SK-N-SH treated with all-trans-retinoic acid at 6 μM for 48 hours (cell line): Measurements from ENCODE around the gene ATRN.

Source experiments
- ATAC-seq: fragments of 200-7000 bp; cut with Tn5 transposase; 3 replicates; pipeline ENCODE4 v1.9.1; 2020; ENCODE audit warnings: mild to moderate bottlenecking, moderate library complexity
- ARNTL ChIP-seq: fragments of 450-650 bp; formaldehyde crosslinking; IDR thresholded peaks from 2 replicates; pipeline ENCODE4 v1.5.0; 2020; ENCODE audit warnings: low read depth, mild to moderate bottlenecking, moderate library complexity, borderline replicate concordance
- BACH2 ChIP-seq: fragments of 250-450 bp; sonication (Bioruptor Pico); IDR thresholded peaks from 2 replicates; pipeline ENCODE4 v1.9.0; 2021; ENCODE audit warnings: mild to moderate bottlenecking, borderline replicate concordance
- CSDC2 ChIP-seq: fragments of 250-450 bp; sonication (Bioruptor Pico); IDR thresholded peaks from 2 replicates; pipeline ENCODE4 v1.5.0; 2020; ENCODE audit warnings: mild to moderate bottlenecking, moderate library complexity
- ESRRG ChIP-seq: fragments of 250-450 bp; sonication (Bioruptor Pico); IDR thresholded peaks from 2 replicates; pipeline ENCODE4 v1.6.1; 2021; ENCODE audit warnings: mild to moderate bottlenecking
- GLIS3 ChIP-seq: fragments of 250-450 bp; sonication (Bioruptor Pico); IDR thresholded peaks from 2 replicates; pipeline ENCODE4 v1.5.0; 2020; ENCODE audit warnings: mild to moderate bottlenecking, moderate library complexity
- ISL1 ChIP-seq: fragments of 250-450 bp; sonication (Bioruptor Pico); IDR thresholded peaks from 2 replicates; pipeline ENCODE4 v2.1.2; 2022; ENCODE audit warnings: mild to moderate bottlenecking, moderate library complexity
- OSR1 ChIP-seq: fragments of 250-450 bp; sonication (Bioruptor Pico); IDR thresholded peaks from 2 replicates; pipeline ENCODE4 v1.8.0; 2022; ENCODE audit warnings: moderate library complexity, mild to moderate bottlenecking, inconsistent platforms
- RARB ChIP-seq: fragments of 250-450 bp; sonication (Bioruptor Pico); IDR thresholded peaks from 2 replicates; pipeline ENCODE4 v1.8.0; 2021; ENCODE audit warnings: mild to moderate bottlenecking, moderate library complexity
- SNAI2 ChIP-seq: fragments of 250-450 bp; sonication (Bioruptor Pico); IDR thresholded peaks from 2 replicates; pipeline ENCODE4 v1.5.0; 2020; ENCODE audit warnings: mild to moderate bottlenecking, moderate library complexity
- TOX ChIP-seq: fragments of 250-450 bp; sonication (Bioruptor Pico); IDR thresholded peaks from 2 replicates; pipeline ENCODE4 v1.8.0; 2021; ENCODE audit warnings: mild to moderate bottlenecking, moderate library complexity, borderline replicate concordance
- ZC3H10 ChIP-seq: fragments of 250-450 bp; sonication (Bioruptor Pico); IDR thresholded peaks from 2 replicates; pipeline ENCODE4 v1.5.1; 2021; ENCODE audit warnings: mild to moderate bottlenecking, moderate library complexity
- ZFP3 ChIP-seq: fragments of 250-450 bp; sonication (Bioruptor Pico); IDR thresholded peaks from 2 replicates; pipeline ENCODE4 v1.5.0; 2020; ENCODE audit warnings: mild to moderate bottlenecking, moderate library complexity
- ZNF70 ChIP-seq: fragments of 450-650 bp; formaldehyde crosslinking; IDR thresholded peaks from 2 replicates; pipeline ENCODE4 v1.5.0; 2020; ENCODE audit warnings: mild to moderate bottlenecking, moderate library complexity
- TF ChIP-seq, protein P1 (sequence below): fragments of 250-450 bp; sonication (Bioruptor Pico); IDR thresholded peaks from 2 replicates; pipeline ENCODE4 v1.5.1; 2020; ENCODE audit warnings: low read depth, mild to moderate bottlenecking, moderate library complexity
- TF ChIP-seq, protein P2 (sequence below): fragments of 250-450 bp; sonication (Bioruptor Pico); IDR thresholded peaks from 2 replicates; pipeline ENCODE4 v1.8.0; 2021; ENCODE audit warnings: low read depth, mild to moderate bottlenecking, moderate library complexity, borderline replicate concordance
- TF ChIP-seq, protein P3 (sequence below): fragments of 250-450 bp; sonication (Bioruptor Pico); IDR thresholded peaks from 2 replicates; pipeline ENCODE4 v1.8.0; 2020; ENCODE audit warnings: mild to moderate bottlenecking, moderate library complexity, borderline replicate concordance
- TF ChIP-seq, protein P4 (sequence below): fragments of 250-450 bp; sonication (Bioruptor Pico); IDR thresholded peaks from 2 replicates; pipeline ENCODE4 v1.5.0; 2020; ENCODE audit warnings: mild to moderate bottlenecking, moderate library complexity
- TF ChIP-seq, protein P5 (sequence below): fragments of 250-450 bp; sonication (Bioruptor Pico); IDR thresholded peaks from 2 replicates; pipeline ENCODE4 v1.5.1; 2021; ENCODE audit warnings: mild to moderate bottlenecking, moderate library complexity

The ATRN gene

DNA sequence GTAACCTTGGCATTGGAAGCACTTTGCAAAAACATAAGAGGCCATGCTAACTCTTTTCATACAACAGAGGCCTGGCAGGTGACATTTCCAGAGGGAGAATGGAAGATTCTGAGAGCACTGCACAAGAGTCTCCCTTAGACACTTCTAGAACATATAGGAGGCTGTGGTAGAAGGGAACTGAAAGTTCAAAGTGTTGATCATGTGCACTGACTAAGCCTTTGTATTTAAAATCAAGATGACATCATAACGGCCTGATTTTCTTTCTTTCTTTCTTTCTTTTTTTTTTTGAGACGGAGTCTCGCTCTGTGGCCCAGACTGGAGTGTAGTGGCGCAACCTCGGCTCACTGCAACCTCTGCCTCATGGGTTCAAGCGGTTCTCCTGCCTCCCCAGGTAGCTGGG lies 36.6 kb upstream of the ATRN start:
- ATAC-seq = no peak
- TF ChIP-seq SNAI2 (CRISPR knock-in tag) = no peak
- TF ChIP-seq ZFP3 (CRISPR knock-in tag) = no peak
- no peak for TF ChIP-seq BACH2
- no peak for TF ChIP-seq ZNF70 (CRISPR knock-in tag)
- no peak for TF ChIP-seq CSDC2
- TF ChIP-seq, protein P1, sequence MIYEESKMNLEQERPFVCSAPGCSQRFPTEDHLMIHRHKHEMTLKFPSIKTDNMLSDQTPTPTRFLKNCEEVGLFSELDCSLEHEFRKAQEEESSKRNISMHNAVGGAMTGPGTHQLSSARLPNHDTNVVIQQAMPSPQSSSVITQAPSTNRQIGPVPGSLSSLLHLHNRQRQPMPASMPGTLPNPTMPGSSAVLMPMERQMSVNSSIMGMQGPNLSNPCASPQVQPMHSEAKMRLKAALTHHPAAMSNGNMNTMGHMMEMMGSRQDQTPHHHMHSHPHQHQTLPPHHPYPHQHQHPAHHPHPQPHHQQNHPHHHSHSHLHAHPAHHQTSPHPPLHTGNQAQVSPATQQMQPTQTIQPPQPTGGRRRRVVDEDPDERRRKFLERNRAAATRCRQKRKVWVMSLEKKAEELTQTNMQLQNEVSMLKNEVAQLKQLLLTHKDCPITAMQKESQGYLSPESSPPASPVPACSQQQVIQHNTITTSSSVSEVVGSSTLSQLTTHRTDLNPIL (CRISPR knock-in tag) = no peak
- no peak for TF ChIP-seq ZC3H10
- no peak for TF ChIP-seq RARB (CRISPR knock-in tag)
- TF ChIP-seq, protein P2, sequence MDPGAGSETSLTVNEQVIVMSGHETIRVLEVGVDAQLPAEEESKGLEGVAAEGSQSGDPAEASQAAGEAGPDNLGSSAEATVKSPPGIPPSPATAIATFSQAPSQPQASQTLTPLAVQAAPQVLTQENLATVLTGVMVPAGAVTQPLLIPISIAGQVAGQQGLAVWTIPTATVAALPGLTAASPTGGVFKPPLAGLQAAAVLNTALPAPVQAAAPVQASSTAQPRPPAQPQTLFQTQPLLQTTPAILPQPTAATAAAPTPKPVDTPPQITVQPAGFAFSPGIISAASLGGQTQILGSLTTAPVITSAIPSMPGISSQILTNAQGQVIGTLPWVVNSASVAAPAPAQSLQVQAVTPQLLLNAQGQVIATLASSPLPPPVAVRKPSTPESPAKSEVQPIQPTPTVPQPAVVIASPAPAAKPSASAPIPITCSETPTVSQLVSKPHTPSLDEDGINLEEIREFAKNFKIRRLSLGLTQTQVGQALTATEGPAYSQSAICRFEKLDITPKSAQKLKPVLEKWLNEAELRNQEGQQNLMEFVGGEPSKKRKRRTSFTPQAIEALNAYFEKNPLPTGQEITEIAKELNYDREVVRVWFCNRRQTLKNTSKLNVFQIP (CRISPR knock-in tag) = no peak
- TF ChIP-seq, protein P3, sequence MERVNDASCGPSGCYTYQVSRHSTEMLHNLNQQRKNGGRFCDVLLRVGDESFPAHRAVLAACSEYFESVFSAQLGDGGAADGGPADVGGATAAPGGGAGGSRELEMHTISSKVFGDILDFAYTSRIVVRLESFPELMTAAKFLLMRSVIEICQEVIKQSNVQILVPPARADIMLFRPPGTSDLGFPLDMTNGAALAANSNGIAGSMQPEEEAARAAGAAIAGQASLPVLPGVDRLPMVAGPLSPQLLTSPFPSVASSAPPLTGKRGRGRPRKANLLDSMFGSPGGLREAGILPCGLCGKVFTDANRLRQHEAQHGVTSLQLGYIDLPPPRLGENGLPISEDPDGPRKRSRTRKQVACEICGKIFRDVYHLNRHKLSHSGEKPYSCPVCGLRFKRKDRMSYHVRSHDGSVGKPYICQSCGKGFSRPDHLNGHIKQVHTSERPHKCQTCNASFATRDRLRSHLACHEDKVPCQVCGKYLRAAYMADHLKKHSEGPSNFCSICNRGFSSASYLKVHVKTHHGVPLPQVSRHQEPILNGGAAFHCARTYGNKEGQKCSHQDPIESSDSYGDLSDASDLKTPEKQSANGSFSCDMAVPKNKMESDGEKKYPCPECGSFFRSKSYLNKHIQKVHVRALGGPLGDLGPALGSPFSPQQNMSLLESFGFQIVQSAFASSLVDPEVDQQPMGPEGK (CRISPR knock-in tag) = no peak
- TF ChIP-seq ESRRG (CRISPR knock-in tag) = no peak
- TF ChIP-seq, protein P4, sequence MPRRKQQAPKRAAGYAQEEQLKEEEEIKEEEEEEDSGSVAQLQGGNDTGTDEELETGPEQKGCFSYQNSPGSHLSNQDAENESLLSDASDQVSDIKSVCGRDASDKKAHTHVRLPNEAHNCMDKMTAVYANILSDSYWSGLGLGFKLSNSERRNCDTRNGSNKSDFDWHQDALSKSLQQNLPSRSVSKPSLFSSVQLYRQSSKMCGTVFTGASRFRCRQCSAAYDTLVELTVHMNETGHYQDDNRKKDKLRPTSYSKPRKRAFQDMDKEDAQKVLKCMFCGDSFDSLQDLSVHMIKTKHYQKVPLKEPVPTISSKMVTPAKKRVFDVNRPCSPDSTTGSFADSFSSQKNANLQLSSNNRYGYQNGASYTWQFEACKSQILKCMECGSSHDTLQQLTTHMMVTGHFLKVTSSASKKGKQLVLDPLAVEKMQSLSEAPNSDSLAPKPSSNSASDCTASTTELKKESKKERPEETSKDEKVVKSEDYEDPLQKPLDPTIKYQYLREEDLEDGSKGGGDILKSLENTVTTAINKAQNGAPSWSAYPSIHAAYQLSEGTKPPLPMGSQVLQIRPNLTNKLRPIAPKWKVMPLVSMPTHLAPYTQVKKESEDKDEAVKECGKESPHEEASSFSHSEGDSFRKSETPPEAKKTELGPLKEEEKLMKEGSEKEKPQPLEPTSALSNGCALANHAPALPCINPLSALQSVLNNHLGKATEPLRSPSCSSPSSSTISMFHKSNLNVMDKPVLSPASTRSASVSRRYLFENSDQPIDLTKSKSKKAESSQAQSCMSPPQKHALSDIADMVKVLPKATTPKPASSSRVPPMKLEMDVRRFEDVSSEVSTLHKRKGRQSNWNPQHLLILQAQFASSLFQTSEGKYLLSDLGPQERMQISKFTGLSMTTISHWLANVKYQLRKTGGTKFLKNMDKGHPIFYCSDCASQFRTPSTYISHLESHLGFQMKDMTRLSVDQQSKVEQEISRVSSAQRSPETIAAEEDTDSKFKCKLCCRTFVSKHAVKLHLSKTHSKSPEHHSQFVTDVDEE (CRISPR knock-in tag) = no peak
- no peak for TF ChIP-seq ARNTL (CRISPR knock-in tag)
- no peak for TF ChIP-seq GLIS3 (CRISPR knock-in tag)
- TF ChIP-seq, all 23 proteins: peak for 0

DNA sequence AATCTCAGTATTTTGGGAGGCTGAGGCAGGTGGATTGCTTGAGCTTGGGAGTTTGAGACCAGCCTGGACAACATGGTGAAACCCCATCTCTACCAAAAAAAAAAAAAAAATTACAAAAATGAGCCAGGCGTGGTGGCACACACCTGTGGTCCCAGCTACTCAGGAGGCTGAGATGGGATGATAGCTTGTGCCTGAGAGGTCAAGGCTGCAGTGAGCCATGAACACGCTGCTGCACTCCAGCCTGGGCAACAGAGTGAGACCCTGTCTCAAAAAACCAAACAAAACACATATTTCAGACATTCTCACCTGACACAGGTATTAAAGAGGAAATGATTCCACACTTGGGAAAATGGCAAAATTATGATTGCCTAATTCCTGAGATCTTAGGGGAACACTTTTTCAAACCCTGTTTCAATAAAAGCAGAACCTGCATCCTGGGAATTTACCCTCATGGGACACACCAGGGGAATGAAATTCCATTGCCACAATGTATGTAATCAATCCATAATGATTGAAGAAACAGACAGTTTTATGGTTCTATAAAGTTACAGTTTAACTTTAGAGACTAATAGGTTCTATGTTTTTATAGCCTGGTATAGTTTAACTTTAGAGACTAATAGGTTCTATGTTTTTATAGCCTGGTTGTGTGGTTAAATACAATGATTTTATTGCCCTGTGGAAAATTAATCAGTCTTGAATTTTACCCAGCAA lies 33.8 kb upstream of the ATRN start:
- TF ChIP-seq OSR1 (CRISPR knock-in tag) (no peak), RARB (CRISPR knock-in tag) (no peak), ZC3H10 (no peak), ISL1 (no peak), TOX (CRISPR knock-in tag) (no peak), CSDC2 (no peak)
- TF ChIP-seq, protein P2 (CRISPR knock-in tag) = no peak
- TF ChIP-seq, protein P5, sequence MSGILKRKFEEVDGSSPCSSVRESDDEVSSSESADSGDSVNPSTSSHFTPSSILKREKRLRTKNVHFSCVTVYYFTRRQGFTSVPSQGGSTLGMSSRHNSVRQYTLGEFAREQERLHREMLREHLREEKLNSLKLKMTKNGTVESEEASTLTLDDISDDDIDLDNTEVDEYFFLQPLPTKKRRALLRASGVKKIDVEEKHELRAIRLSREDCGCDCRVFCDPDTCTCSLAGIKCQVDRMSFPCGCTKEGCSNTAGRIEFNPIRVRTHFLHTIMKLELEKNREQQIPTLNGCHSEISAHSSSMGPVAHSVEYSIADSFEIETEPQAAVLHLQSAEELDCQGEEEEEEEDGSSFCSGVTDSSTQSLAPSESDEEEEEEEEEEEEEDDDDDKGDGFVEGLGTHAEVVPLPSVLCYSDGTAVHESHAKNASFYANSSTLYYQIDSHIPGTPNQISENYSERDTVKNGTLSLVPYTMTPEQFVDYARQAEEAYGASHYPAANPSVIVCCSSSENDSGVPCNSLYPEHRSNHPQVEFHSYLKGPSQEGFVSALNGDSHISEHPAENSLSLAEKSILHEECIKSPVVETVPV (CRISPR knock-in tag) = no peak
- TF ChIP-seq, all 23 proteins: peak for 0
- no peak for ATAC-seq

DNA sequence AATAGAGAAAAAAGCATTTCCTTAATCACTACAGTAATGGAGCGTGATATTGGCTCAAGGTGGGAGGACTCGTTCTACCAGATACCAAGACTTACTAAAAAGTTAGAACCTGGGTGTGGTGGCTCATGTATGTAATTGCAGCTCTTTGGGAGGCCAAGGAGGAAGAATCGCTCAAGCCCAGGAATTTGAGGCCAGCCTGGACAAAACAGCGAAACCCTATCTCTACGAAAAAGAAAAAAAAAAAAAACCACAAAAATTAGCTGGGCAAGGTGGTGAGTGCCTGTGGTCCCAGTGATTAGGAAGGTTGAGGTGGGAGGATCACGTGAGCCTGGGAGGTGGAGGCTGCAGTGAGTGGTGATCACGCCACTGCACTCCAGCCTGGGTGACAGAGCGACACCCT lies 24.0 kb upstream of the ATRN start:
- no peak for ATAC-seq
- TF ChIP-seq ESRRG (CRISPR knock-in tag) = no peak
- TF ChIP-seq, protein P3 (CRISPR knock-in tag) = no peak
- no peak for TF ChIP-seq RARB (CRISPR knock-in tag)
- TF ChIP-seq ZFP3 (CRISPR knock-in tag) = no peak
